GM23338 (cell line): ENCODE results near the gene NNMT. TPM values are rescaled to one million over a fixed set of nuclear protein-coding genes. Genes with fewer than 3 reads are reported as not detected.

Experiments
- ATAC-seq: fragments of 200-7000 bp; cut with Tn5 transposase; 3 replicates; pipeline ENCODE4 v1.9.1; 2020
- DNase-seq: peaks from one replicate; pipeline ENCODE4 v3.0.0-alpha.2; 2015; ENCODE audit warnings: low spot score
- H2AFZ ChIP-seq: fragments of 200-600 bp; sonication (generic); 2 replicates; pipeline ENCODE4 v1.8.0; 2016; ENCODE audit warnings: antibody characterized with exemption, mild to moderate bottlenecking, moderate library complexity
- H3F3A ChIP-seq: fragments of 200-600 bp; sonication (generic); replicated peaks from 2 replicates; pipeline ENCODE4 v1.8.0; 2017; ENCODE audit warnings: antibody characterized with exemption, mixed run types, low read depth
- H3K27ac ChIP-seq: fragments of 200-600 bp; sonication (generic); 2 replicates; pipeline ENCODE4 v1.6.1; 2016; ENCODE audit warnings: low read depth
- H3K27me3 ChIP-seq: fragments of 200-600 bp; sonication (generic); 2 replicates; pipeline ENCODE4 v1.8.0; 2016; ENCODE audit warnings: mild to moderate bottlenecking, mixed run types, moderate library complexity; ENCODE audit not compliant: insufficient read depth
- H3K36me3 ChIP-seq: fragments of 200-600 bp; sonication (generic); 2 replicates; pipeline ENCODE4 v1.8.0; 2016; ENCODE audit warnings: mild to moderate bottlenecking; ENCODE audit not compliant: insufficient read depth
- H3K4me1 ChIP-seq: fragments of 200-600 bp; sonication (generic); 2 replicates; pipeline ENCODE4 v1.8.0; 2016; ENCODE audit warnings: mild to moderate bottlenecking, moderate library complexity; ENCODE audit not compliant: insufficient read depth
- H3K4me2 ChIP-seq: fragments of 200-600 bp; sonication (generic); 2 replicates; pipeline ENCODE4 v1.7.1; 2017; ENCODE audit warnings: mixed run types
- H3K4me3 ChIP-seq: fragments of 200-600 bp; sonication (generic); 2 replicates; pipeline ENCODE4 v1.6.1; 2016; ENCODE audit warnings: mixed run types
- H3K79me2 ChIP-seq: fragments of 200-600 bp; sonication (generic); replicated peaks from 2 replicates; pipeline ENCODE4 v1.8.0; 2017; ENCODE audit warnings: mild to moderate bottlenecking; ENCODE audit not compliant: insufficient read depth
- H3K9me2 ChIP-seq: fragments of 200-600 bp; sonication (generic); 2 replicates; pipeline ENCODE4 v1.8.0; 2017; ENCODE audit not compliant: insufficient read depth
- H4K20me1 ChIP-seq: fragments of 200-600 bp; sonication (generic); replicated peaks from 2 replicates; pipeline ENCODE4 v1.8.0; 2017; ENCODE audit warnings: mild to moderate bottlenecking; ENCODE audit not compliant: insufficient read depth
- H3K27ac Mint-ChIP-seq: 2 replicates; pipeline ENCODE4 v1.8.0; 2020; ENCODE audit warnings: inconsistent platforms, mild to moderate bottlenecking, moderate library complexity, mixed read lengths
- H3K27me3 Mint-ChIP-seq: 3 replicates; pipeline ENCODE4 v1.8.0; 2022; ENCODE audit warnings: low read depth, mild to moderate bottlenecking, moderate library complexity, mixed read lengths, inconsistent platforms; ENCODE audit not compliant: insufficient read depth, poor library complexity
- H3K36me3 Mint-ChIP-seq: 3 replicates; pipeline ENCODE4 v1.8.0; 2021; ENCODE audit warnings: low read depth, mild to moderate bottlenecking, inconsistent platforms, moderate library complexity, mixed read lengths
- H3K4me1 Mint-ChIP-seq: 3 replicates; pipeline ENCODE4 v1.8.0; 2020; ENCODE audit warnings: mild to moderate bottlenecking, inconsistent platforms, mixed read lengths
- H3K4me3 Mint-ChIP-seq: 3 replicates; pipeline ENCODE4 v1.8.0; 2021; ENCODE audit warnings: moderate library complexity, mild to moderate bottlenecking, inconsistent platforms, mixed read lengths
- H3K9me3 Mint-ChIP-seq: 3 replicates; pipeline ENCODE4 v1.8.0; 2020; ENCODE audit warnings: moderate library complexity, mild to moderate bottlenecking, inconsistent platforms, mixed read lengths
- EZH2 ChIP-seq: fragments of 200-600 bp; sonication (generic); IDR thresholded peaks from one replicate; pipeline ENCODE4 v1.8.0; 2017; ENCODE audit warnings: antibody characterized with exemption, mild to moderate bottlenecking, low read depth; ENCODE audit not compliant: unreplicated experiment
- EZH2phosphoT487 ChIP-seq: fragments of 200-600 bp; sonication (generic); IDR thresholded peaks from one replicate; pipeline ENCODE4 v1.8.1; 2018; ENCODE audit warnings: antibody characterized with exemption; ENCODE audit not compliant: unreplicated experiment
- POLR2AphosphoS5 ChIP-seq: IDR thresholded peaks from 2 replicates; pipeline ENCODE4 v1.6.1; 2016; ENCODE audit warnings: antibody characterized with exemption, low read depth
- REST ChIP-seq: IDR thresholded peaks from one replicate; pipeline ENCODE4 v1.6.1; 2018; ENCODE audit warnings: antibody characterized with exemption; ENCODE audit not compliant: unreplicated experiment
- ZNF331 ChIP-seq: fragments of 250-450 bp; sonication (Bioruptor Pico); IDR thresholded peaks from 2 replicates; pipeline ENCODE4 v1.5.0; 2020; ENCODE audit warnings: low read depth, mild to moderate bottlenecking, moderate library complexity
- ZNF462 ChIP-seq: fragments of 250-450 bp; sonication (Bioruptor Pico); IDR thresholded peaks from 2 replicates; pipeline ENCODE4 v1.5.0; 2020; ENCODE audit warnings: mild to moderate bottlenecking, moderate library complexity
- polyA plus RNA-seq: library from polyadenylated mRNA; unstranded; fragments of >200 nt; fragmentation: Nextera tagmentation; extraction: Ambion mirVana; gene quantifications from 2 replicates; pipeline ENCODE4 v1.2.1, GENCODE V29; 2016
- total RNA-seq: library from RNA; depleted of rRNA; stranded (reverse); fragments of >200 nt; shearing (Covaris generic); gene quantifications from 2 replicates; pipeline ENCODE4 v1.2.3, GENCODE V29; 2014

Gene NNMT
- total and polyA plus RNA-seq, 2 experiments from 2014 or later = 0.40 TPM; not detected in 1

GRCh38 chr11:114319716-114320328, 23.6 kb downstream of the NNMT start:
- H3K4me1 Mint-ChIP-seq = peaks cover 47% of the 10 kb centered on the region
- Histone ChIP-seq H2AFZ (no peak overlapping the region), H3K9me2 (peaks cover 3% of the 10 kb centered on the region; the same call in 1 of the 2 replicates), H3K27me3 (no peaks in the 10 kb centered on the region), H3F3A (0 out of 2 replicates have a peak, but pooled peaks cover 5% of the 10 kb centered on the region), H4K20me1 (no peaks in the 10 kb centered on the region), H3K27ac (peak overlapping the region; percentile 86), H3K36me3 (no peaks in the 10 kb centered on the region), H3K4me2 (peak overlapping the region; percentile 25), H3K79me2 (no peaks in the 10 kb centered on the region), H3K4me3 (peak overlapping the region; percentile 33; the same call in 1 of the 2 replicates), H3K4me1 (peaks cover 49% of the 10 kb centered on the region)
- DNase-seq (peak; percentile 80), ATAC-seq (peak; percentile 22; the same call in 2 of the 3 replicates)
- H3K27me3 Mint-ChIP-seq = peaks cover 6% of the 10 kb centered on the region
- peaks cover 3% of the 10 kb centered on the region; the same call in 2 of the 3 replicates for H3K9me3 Mint-ChIP-seq
- no peak for TF ChIP-seq EZH2phosphoT487
- no peak for TF ChIP-seq EZH2
- no peak for TF ChIP-seq ZNF462
- peak; percentile 22; the same call in 1 of the 2 replicates for TF ChIP-seq POLR2AphosphoS5
- no peak for TF ChIP-seq REST
- no peak for TF ChIP-seq ZNF331 (CRISPR knock-in tag)
- H3K27ac Mint-ChIP-seq = no peak overlapping the region; the same call in 1 of the 2 replicates
- H3K4me3 Mint-ChIP-seq = no peak overlapping the region
- no peaks in the 10 kb centered on the region for H3K36me3 Mint-ChIP-seq
